HFFc6 (cell line): ENCODE results near the gene SMG7. TPM values are rescaled to one million over a fixed set of nuclear protein-coding genes. Genes with fewer than 3 reads are reported as not detected.
A peak's percentile ranks its signal among the peaks of the same experiment; 100 is the strongest.

Experiments used
- DNase-seq: peaks from one replicate; pipeline ENCODE4 v3.0.0-alpha.2; 2018
- H3K27ac Mint-ChIP-seq: 2 replicates; pipeline ENCODE4 v1.8.0; 2020; ENCODE audit warnings: mild to moderate bottlenecking, mixed read lengths
- H3K27me3 Mint-ChIP-seq: 2 replicates; pipeline ENCODE4 v1.8.0; 2021; ENCODE audit warnings: mild to moderate bottlenecking, moderate library complexity, mixed read lengths; ENCODE audit not compliant: insufficient read depth
- H3K36me3 Mint-ChIP-seq: 2 replicates; pipeline ENCODE4 v1.8.0; 2021; ENCODE audit warnings: low read depth, mixed read lengths
- H3K4me1 Mint-ChIP-seq: 2 replicates; pipeline ENCODE4 v1.8.0; 2020; ENCODE audit warnings: low read depth, mixed read lengths
- H3K4me3 Mint-ChIP-seq: 2 replicates; pipeline ENCODE4 v1.8.0; 2020; ENCODE audit warnings: mild to moderate bottlenecking, moderate library complexity, mixed read lengths
- H3K9me3 Mint-ChIP-seq: 2 replicates; pipeline ENCODE4 v1.8.0; 2020; ENCODE audit warnings: mild to moderate bottlenecking, mixed read lengths
- total RNA-seq, 6 experiments: library from RNA; stranded (reverse); fragmentation: NEBNext Ultra II Directional; extraction: Animal tissue kit (Norgen Biotek cat#: 25700); gene quantifications; 2 replicates in 1 of 6; 3 replicates in 5 of 6; pipeline ENCODE4 v1.2.3, GENCODE V29; 2021
- TF ChIP-seq, protein P1 (sequence below): fragments of 200-600 bp; sonication (generic); IDR thresholded peaks from 2 replicates; pipeline ENCODE4 v1.5.0; 2021; ENCODE audit warnings: antibody characterized with exemption, mild to moderate bottlenecking

Gene SMG7
- total RNA-seq, 6 experiments from 2014 or later: 49.5 to 63.6 (median 55.5) TPM

- TF ChIP-seq, protein P1, sequence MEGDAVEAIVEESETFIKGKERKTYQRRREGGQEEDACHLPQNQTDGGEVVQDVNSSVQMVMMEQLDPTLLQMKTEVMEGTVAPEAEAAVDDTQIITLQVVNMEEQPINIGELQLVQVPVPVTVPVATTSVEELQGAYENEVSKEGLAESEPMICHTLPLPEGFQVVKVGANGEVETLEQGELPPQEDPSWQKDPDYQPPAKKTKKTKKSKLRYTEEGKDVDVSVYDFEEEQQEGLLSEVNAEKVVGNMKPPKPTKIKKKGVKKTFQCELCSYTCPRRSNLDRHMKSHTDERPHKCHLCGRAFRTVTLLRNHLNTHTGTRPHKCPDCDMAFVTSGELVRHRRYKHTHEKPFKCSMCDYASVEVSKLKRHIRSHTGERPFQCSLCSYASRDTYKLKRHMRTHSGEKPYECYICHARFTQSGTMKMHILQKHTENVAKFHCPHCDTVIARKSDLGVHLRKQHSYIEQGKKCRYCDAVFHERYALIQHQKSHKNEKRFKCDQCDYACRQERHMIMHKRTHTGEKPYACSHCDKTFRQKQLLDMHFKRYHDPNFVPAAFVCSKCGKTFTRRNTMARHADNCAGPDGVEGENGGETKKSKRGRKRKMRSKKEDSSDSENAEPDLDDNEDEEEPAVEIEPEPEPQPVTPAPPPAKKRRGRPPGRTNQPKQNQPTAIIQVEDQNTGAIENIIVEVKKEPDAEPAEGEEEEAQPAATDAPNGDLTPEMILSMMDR: no peak
- Mint-ChIP-seq H3K27ac (peak overlapping the region; percentile 21; the same call in 1 of the 2 replicates), H3K9me3 (no peaks in the 10 kb centered on the region), H3K4me3 (peak overlapping the region; percentile 7; the same call in 1 of the 2 replicates), H3K36me3 (no peaks in the 10 kb centered on the region), H3K4me1 (peaks cover 64% of the 10 kb centered on the region), H3K27me3 (peaks cover 3% of the 10 kb centered on the region)
- DNase-seq: peak; percentile 16
Observed at GRCh38 chr1:183569141-183569540, 96.8 kb downstream of the SMG7 start.

GRCh38 chr1:183569801-183570200 lies 97.5 kb downstream of the SMG7 start:
- no peak overlapping the region for H3K4me3 Mint-ChIP-seq
- TF ChIP-seq, protein P1: no peak

GRCh38 chr1:183570451-183570850 lies 98.2 kb downstream of the SMG7 start:
- Mint-ChIP-seq H3K36me3 (no peaks in the 10 kb centered on the region), H3K4me1 (peaks cover 59% of the 10 kb centered on the region), H3K4me3 (no peak overlapping the region), H3K27ac (no peak overlapping the region), H3K9me3 (no peaks in the 10 kb centered on the region), H3K27me3 (peaks cover 3% of the 10 kb centered on the region)
- DNase-seq: no peak
- TF ChIP-seq, protein P1: no peak

More at GRCh38 chr1:183569801-183570200, 97.5 kb downstream of the SMG7 start:
- Mint-ChIP-seq H3K36me3 (no peaks in the 10 kb centered on the region), H3K27ac (peak overlapping the region; percentile 38; the same call in 1 of the 2 replicates), H3K27me3 (peaks cover 3% of the 10 kb centered on the region), H3K9me3 (no peaks in the 10 kb centered on the region), H3K4me1 (peaks cover 64% of the 10 kb centered on the region)
- DNase-seq: no peak

GRCh38 chr1:183571678-183572268 lies 99.5 kb downstream of the SMG7 start:
- no peaks in the 10 kb centered on the region for H3K36me3 Mint-ChIP-seq
- no peak overlapping the region for H3K27ac Mint-ChIP-seq
- H3K4me1 Mint-ChIP-seq: peaks cover 49% of the 10 kb centered on the region
- TF ChIP-seq, protein P1: no peak
- H3K4me3 Mint-ChIP-seq: no peak overlapping the region
- peaks cover 3% of the 10 kb centered on the region for H3K27me3 Mint-ChIP-seq
- H3K9me3 Mint-ChIP-seq: no peaks in the 10 kb centered on the region
- peak; percentile 46 for DNase-seq

DNA sequence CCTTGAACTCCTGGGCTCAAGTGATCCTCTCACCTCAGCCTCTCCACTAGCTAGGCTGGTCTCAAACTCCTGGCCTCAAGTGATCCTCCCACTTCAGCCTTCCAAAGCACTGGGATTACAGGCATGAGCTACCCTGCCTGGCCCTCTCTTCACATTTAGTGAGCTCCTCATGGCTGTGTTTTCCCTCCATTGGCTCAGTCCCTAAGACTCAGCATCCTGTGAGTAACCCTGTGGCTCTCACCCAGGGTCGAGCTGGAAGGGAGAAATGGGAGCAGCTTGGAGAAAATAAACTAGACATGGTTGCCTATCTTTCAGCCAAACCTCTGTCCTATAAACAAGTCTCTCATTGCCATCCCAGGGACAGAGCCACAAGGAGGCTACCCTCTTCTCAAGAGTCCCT lies 100.4 kb downstream of the SMG7 start:
- peaks cover 40% of the 10 kb centered on the region for H3K4me1 Mint-ChIP-seq
- no peak for DNase-seq
- TF ChIP-seq, protein P1: no peak

More for the DNA sequence above, 100.4 kb downstream of the SMG7 start:
- no peak overlapping the region for H3K27ac Mint-ChIP-seq
- no peaks in the 10 kb centered on the region for H3K36me3 Mint-ChIP-seq
- H3K27me3 Mint-ChIP-seq: peaks cover 8% of the 10 kb centered on the region
- no peaks in the 10 kb centered on the region for H3K9me3 Mint-ChIP-seq
- no peak overlapping the region for H3K4me3 Mint-ChIP-seq
